CD4-positive, CD25-positive, alpha-beta regulatory T cell (primary cell): ENCODE measurements around the gene CALN1. TPM values are rescaled to one million over a fixed set of nuclear protein-coding genes. Genes with fewer than 3 reads are reported as not detected.

Experiments
- ATAC-seq, 2 donors: fragments of 150-1000 bp; cut with Tn5 transposase; one replicate each; pipeline ENCODE4 v1.10.0; 2021; ENCODE audit warnings: low read depth in 2 of 2, moderate number of reproducible peaks in 2 of 2, moderate library complexity in 1 of 2
- DNase-seq, 3 donors: peaks; one replicate each; pipeline versions ENCODE4 v3.0.0 to v3.0.0-alpha.2; 2012 to 2022; ENCODE audit warnings: mixed read lengths in 1 of 3
- H3K27ac ChIP-seq: one replicate; pipeline ENCODE4 v1.7.0; 2013; ENCODE audit warnings: mild to moderate bottlenecking, low read length; ENCODE audit not compliant: insufficient read depth, poor library complexity, severe bottlenecking
- H3K27me3 ChIP-seq: one replicate; pipeline ENCODE4 v1.7.0; 2013; ENCODE audit warnings: low read length; ENCODE audit not compliant: control insufficient read depth, insufficient read depth
- H3K36me3 ChIP-seq: one replicate; pipeline ENCODE4 v1.7.0; 2013; ENCODE audit warnings: mild to moderate bottlenecking, low read length, moderate library complexity; ENCODE audit not compliant: control insufficient read depth, insufficient read depth
- H3K4me1 ChIP-seq: 2 replicates; pipeline ENCODE4 v1.7.0; 2013; ENCODE audit warnings: mild to moderate bottlenecking, low read length; ENCODE audit not compliant: insufficient read depth, control insufficient read depth, poor library complexity, severe bottlenecking
- H3K4me3 ChIP-seq: one replicate; pipeline ENCODE4 v1.7.0; 2013; ENCODE audit warnings: low read depth, mild to moderate bottlenecking, low read length, moderate library complexity
- H3K9me3 ChIP-seq, 2 experiments: 1 replicate in 1 of 2; 2 replicates in 1 of 2; pipeline ENCODE4 v1.7.0; 2013; ENCODE audit warnings: low read length in 2 of 2, mild to moderate bottlenecking in 1 of 2, moderate library complexity in 1 of 2; ENCODE audit not compliant: control insufficient read depth in 2 of 2
- H3K27ac Mint-ChIP-seq, 3 donors: one replicate each; pipeline ENCODE4 v1.8.0; 2020 to 2022; ENCODE audit warnings: mild to moderate bottlenecking in 3 of 3, mixed read lengths in 3 of 3, moderate library complexity in 2 of 3
- H3K27me3 Mint-ChIP-seq: one replicate; pipeline ENCODE4 v1.8.0; 2022; ENCODE audit warnings: mild to moderate bottlenecking, mixed read lengths
- H3K36me3 Mint-ChIP-seq: one replicate; pipeline ENCODE4 v1.8.0; 2020; ENCODE audit warnings: mixed read lengths
- H3K4me1 Mint-ChIP-seq, 4 donors: one replicate each; pipeline ENCODE4 v1.8.0; 2020 to 2022; ENCODE audit warnings: mixed read lengths in 4 of 4, mild to moderate bottlenecking in 1 of 4
- H3K4me3 Mint-ChIP-seq, 4 donors: one replicate each; pipeline ENCODE4 v1.8.0; 2020 to 2022; ENCODE audit warnings: mild to moderate bottlenecking in 4 of 4, mixed read lengths in 4 of 4, moderate library complexity in 3 of 4
- H3K9me3 Mint-ChIP-seq, 7 donors: one replicate each; pipeline ENCODE4 v1.8.0; 2020 to 2022; ENCODE audit warnings: mixed read lengths in 7 of 7, mild to moderate bottlenecking in 3 of 7, moderate library complexity in 2 of 7
- polyA plus RNA-seq, 4 donors: library from polyadenylated mRNA; unstranded; fragments of 300-500 nt; fragmentation: Illumina TruSeq; gene quantifications; one replicate each; pipeline ENCODE4 v1.2.3, GENCODE V29; 2021
- total RNA-seq: library from RNA; stranded (reverse); gene quantifications from one replicate; pipeline ENCODE4 v1.2.3, GENCODE V29; 2022

The CALN1 gene
- total and polyA plus RNA-seq, 5 donors from 2014 or later = 0.52 TPM; not detected in 4

DNA sequence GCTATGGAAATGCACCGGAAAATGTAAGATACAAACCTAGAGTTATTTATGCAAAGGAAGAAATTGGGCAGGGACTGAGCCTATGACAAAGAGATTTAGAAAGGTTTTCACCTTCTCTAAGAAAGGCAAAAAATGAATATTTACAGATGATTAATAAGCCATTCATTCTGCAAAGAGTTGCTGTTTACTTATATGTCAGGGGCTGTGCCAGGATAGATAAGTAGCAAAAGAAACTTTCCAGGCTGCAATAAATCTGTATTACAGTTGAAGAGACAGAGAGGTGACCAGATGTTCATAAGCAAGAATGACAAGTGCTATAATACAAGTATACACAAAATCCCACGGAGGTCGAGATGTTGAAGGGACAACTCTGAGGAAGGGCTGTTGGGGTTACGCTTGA, 299.6 kb downstream of the CALN1 start:
- Histone ChIP-seq H3K4me3 (no peak overlapping the region), H3K4me1 (no peaks in the 10 kb centered on the region), H3K9me3 (peaks cover 3 to 4% of the 10 kb centered on the region in 2 experiments), H3K27me3 (no peaks in the 10 kb centered on the region), H3K36me3 (no peaks in the 10 kb centered on the region), H3K27ac (no peak overlapping the region)
- ATAC-seq = no peak
- peak overlapping the region in 1 of 3 donors; percentile 1 for H3K27ac Mint-ChIP-seq
- H3K9me3 Mint-ChIP-seq = peaks cover 4 to 18% (median 9%) of the 10 kb centered on the region in 7 donors
- H3K4me1 Mint-ChIP-seq = no peaks in the 10 kb centered on the region
- H3K36me3 Mint-ChIP-seq = no peaks in the 10 kb centered on the region
- H3K27me3 Mint-ChIP-seq = peaks cover 4% of the 10 kb centered on the region
- H3K4me3 Mint-ChIP-seq = no peak overlapping the region
- DNase-seq = no peak

DNA sequence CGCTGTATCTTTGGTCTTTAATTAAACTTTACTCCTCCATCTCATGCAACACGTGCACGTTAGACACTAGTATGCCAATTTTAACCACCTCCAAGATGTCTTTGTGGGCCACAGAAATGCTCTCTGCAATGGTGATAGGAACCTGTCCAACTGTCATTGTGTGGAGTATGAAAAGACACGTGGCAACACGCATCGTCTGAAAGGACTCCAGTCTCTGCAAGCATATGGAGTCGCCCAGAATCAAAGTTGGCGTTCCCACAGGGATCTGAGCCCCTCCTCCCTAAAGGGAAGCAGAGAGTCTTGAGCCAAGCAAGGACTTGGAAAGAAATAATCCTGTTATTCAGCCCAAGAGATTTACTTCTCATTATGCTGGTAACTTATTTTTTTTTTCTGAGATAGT, 301.1 kb downstream of the CALN1 start:
- H3K9me3 Mint-ChIP-seq = peaks cover 4 to 21% (median 9%) of the 10 kb centered on the region in 7 donors

DNA sequence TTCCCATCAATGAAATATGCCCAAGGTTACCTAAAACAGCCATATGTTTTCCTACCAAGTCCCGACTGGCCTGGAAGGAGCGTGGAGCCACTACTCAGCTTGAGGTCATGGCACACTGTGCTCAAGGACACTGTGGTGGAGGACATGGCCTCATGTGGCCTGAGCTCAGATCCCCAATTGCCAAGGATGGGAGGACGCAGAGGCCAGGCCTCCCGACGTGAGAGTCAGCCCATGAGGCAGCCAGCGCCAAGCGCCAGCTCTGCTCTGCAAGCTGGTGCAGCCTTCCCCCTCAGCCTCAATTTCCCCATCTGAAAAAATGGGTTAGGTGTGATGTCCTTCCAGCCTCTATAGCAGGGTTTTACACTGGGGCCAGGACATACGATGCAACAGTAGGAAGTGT, 302.6 kb downstream of the CALN1 start:
- Histone ChIP-seq H3K4me3 (no peak overlapping the region), H3K27me3 (no peaks in the 10 kb centered on the region), H3K36me3 (no peaks in the 10 kb centered on the region), H3K4me1 (no peaks in the 10 kb centered on the region), H3K27ac (no peak overlapping the region), H3K9me3 (peaks cover 3 to 4% of the 10 kb centered on the region in 2 experiments)
- Mint-ChIP-seq H3K36me3 (no peaks in the 10 kb centered on the region), H3K4me1 (no peaks in the 10 kb centered on the region), H3K27ac (no peak overlapping the region), H3K4me3 (no peak overlapping the region), H3K27me3 (no peaks in the 10 kb centered on the region), H3K9me3 (peaks cover 4 to 22% (median 9%) of the 10 kb centered on the region in 7 donors)
- ATAC-seq (no peak), DNase-seq (no peak)

More for the DNA sequence above, 301.1 kb downstream of the CALN1 start:
- Histone ChIP-seq H3K9me3 (peaks cover 3 to 4% of the 10 kb centered on the region in 2 experiments), H3K27ac (no peak overlapping the region), H3K36me3 (no peaks in the 10 kb centered on the region), H3K4me3 (no peak overlapping the region), H3K4me1 (no peaks in the 10 kb centered on the region), H3K27me3 (no peaks in the 10 kb centered on the region)
- Mint-ChIP-seq H3K36me3 (no peaks in the 10 kb centered on the region), H3K27ac (no peak overlapping the region), H3K27me3 (peaks cover 2% of the 10 kb centered on the region), H3K4me3 (no peak overlapping the region), H3K4me1 (no peaks in the 10 kb centered on the region)
- no peak for DNase-seq
- no peak for ATAC-seq

DNA sequence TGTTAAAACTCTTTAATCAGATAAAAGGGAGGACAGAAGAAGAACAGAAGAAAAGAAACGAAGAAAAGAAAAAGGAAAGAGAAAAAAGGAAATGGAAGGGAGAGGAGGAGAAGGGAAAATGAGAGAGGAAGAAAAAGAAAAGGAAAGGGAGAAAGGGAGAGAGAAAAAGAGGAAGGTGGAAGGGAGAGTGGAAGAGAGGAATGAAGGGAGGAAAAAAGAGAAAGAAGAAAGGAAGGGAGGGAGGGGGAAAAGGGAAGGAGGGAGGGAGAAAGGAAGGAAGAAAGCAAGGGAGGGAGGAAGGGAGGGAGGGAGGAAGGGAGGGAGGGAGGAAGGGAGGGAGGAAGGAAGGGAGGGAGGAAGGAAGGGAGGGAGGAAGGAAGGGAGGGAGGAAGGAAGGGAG, 305.7 kb downstream of the CALN1 start:
- H3K27ac Mint-ChIP-seq = no peak overlapping the region
- DNase-seq = no peak
- H3K4me1 Mint-ChIP-seq = no peaks in the 10 kb centered on the region
- Histone ChIP-seq H3K27me3 (no peaks in the 10 kb centered on the region), H3K4me1 (no peaks in the 10 kb centered on the region), H3K4me3 (no peak overlapping the region), H3K36me3 (no peaks in the 10 kb centered on the region), H3K9me3 (peaks cover 3 to 4% of the 10 kb centered on the region in 2 experiments), H3K27ac (no peak overlapping the region)
- no peaks in the 10 kb centered on the region for H3K27me3 Mint-ChIP-seq
- no peak for ATAC-seq
- H3K4me3 Mint-ChIP-seq = no peak overlapping the region
- no peaks in the 10 kb centered on the region for H3K36me3 Mint-ChIP-seq
- H3K9me3 Mint-ChIP-seq = peaks cover 4 to 24% (median 8%) of the 10 kb centered on the region in 7 donors

DNA sequence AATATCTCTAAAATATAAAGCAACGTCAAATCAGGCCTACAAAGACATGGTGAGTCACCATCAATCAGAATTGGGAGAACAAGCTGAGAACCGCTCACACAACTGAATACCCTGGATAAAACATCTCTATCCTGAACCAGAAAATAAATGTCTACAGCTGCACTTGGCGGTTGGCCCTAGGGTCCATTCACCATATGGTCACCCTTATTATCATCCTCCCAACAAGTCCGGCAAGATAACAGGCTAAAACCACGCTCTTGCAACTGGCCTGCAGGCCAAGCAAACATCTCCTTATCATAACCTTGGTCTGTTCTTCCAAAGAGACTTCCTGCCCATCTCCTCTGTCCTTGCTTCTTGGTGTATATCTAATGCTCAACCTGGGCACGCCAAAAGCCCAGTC, 310.7 kb downstream of the CALN1 start:
- Histone ChIP-seq H3K9me3 (no peaks in the 10 kb centered on the region), H3K27ac (no peak overlapping the region), H3K4me3 (no peak overlapping the region), H3K27me3 (no peaks in the 10 kb centered on the region), H3K36me3 (no peaks in the 10 kb centered on the region), H3K4me1 (no peaks in the 10 kb centered on the region)
- Mint-ChIP-seq H3K4me1 (no peaks in the 10 kb centered on the region), H3K27ac (no peak overlapping the region), H3K36me3 (no peaks in the 10 kb centered on the region), H3K9me3 (peaks cover 0 to 19% (median 4%) of the 10 kb centered on the region in 7 donors), H3K27me3 (no peaks in the 10 kb centered on the region), H3K4me3 (no peak overlapping the region)
- DNase-seq (no peak), ATAC-seq (no peak)

DNA sequence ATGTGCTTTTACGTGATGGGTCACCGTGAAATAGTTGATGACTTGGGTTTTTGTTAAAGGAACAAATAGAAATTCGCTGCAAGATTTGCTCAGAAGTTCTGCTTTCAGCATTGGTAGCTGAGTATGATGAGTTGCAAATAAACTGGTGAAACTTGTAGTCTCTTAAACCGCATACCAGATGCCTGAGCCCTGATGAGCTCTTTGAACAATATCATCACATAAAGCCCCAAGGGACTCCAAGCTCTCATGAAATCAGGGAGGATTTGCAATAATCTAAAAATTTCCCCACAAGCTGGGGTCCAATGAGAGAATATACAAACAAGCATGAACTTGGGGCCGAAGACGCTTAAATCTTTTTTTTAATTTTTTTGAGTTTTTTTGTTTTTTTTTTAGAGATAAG, 312.4 kb downstream of the CALN1 start:
- ATAC-seq (no peak), DNase-seq (no peak)
- Mint-ChIP-seq H3K9me3 (peaks cover 0 to 20% (median 4%) of the 10 kb centered on the region in 7 donors), H3K4me1 (no peaks in the 10 kb centered on the region), H3K27ac (no peak overlapping the region), H3K36me3 (no peaks in the 10 kb centered on the region), H3K4me3 (no peak overlapping the region), H3K27me3 (no peaks in the 10 kb centered on the region)
- Histone ChIP-seq H3K9me3 (no peaks in the 10 kb centered on the region), H3K4me3 (no peak overlapping the region), H3K27me3 (no peaks in the 10 kb centered on the region), H3K27ac (no peak overlapping the region), H3K4me1 (no peaks in the 10 kb centered on the region), H3K36me3 (no peaks in the 10 kb centered on the region)

DNA sequence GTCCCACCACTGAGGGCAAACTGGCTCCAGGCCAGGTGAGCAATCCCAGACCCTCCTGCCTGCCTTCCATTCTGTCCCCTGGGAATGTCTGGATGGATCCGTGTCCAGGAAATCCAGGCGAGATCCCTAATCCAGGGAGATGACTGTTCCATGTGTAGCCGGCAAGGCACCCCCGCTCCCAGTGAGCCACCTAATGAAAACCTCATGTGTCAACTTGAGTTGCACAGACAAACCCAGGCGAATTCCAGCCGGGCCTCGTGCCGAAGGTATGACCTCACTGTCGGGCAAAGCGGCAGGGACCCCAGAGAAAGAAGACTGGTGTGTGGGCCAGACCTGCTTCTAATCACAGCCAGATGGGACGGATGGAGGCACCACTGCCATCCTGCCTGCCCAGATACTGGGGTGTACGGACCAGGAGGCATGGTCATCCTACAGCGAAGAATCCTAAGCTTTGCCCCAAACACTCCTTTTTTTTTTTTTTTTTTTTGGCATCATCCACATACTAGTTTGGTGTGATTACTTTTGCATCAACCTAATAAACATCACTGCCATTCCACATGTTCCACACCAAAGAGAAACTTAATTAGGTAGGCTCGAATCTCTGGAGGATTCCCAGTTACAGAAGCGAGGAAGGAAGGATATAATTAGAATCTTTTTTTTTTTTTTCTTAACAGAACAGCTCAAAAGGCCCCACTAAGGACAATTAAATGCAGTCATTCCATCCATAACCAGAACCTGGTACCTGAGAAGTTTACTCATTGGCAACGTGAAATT, 313.1 kb downstream of the CALN1 start:
- Histone ChIP-seq H3K27me3 (no peaks in the 10 kb centered on the region), H3K9me3 (no peaks in the 10 kb centered on the region), H3K27ac (no peak overlapping the region), H3K4me1 (no peaks in the 10 kb centered on the region), H3K36me3 (no peaks in the 10 kb centered on the region), H3K4me3 (no peak overlapping the region)
- DNase-seq = no peak
- H3K4me3 Mint-ChIP-seq = no peak overlapping the region
- H3K27ac Mint-ChIP-seq = no peak overlapping the region
- no peak for ATAC-seq
- no peaks in the 10 kb centered on the region for H3K36me3 Mint-ChIP-seq
- no peaks in the 10 kb centered on the region for H3K27me3 Mint-ChIP-seq
- H3K9me3 Mint-ChIP-seq = peaks cover 0 to 17% (median 4%) of the 10 kb centered on the region in 7 donors
- no peaks in the 10 kb centered on the region for H3K4me1 Mint-ChIP-seq

DNA sequence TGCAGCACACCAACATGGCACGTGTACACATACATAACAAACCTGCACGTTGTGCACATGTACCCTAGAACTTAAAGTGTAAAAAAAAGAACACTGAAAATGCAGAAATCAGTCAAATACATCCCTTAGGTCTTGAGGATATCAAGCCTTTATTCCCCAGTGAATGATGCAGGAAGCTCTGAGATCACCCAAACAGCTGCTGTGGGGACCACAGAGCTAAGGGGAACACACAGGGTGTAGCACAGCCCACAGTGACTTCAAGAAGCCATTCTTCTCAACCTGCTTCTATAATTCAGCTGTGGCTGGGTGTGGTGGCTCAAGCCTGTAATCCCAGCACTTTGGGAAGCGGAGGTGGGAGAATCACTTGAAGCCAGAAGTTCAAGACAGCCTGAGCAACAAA, 314.9 kb downstream of the CALN1 start:
- Mint-ChIP-seq H3K9me3 (peaks cover 0 to 19% (median 2%) of the 10 kb centered on the region in 7 donors), H3K36me3 (no peaks in the 10 kb centered on the region), H3K27ac (no peak overlapping the region), H3K4me1 (no peaks in the 10 kb centered on the region), H3K4me3 (no peak overlapping the region), H3K27me3 (no peaks in the 10 kb centered on the region)
- Histone ChIP-seq H3K9me3 (no peaks in the 10 kb centered on the region), H3K4me3 (no peak overlapping the region), H3K4me1 (no peaks in the 10 kb centered on the region), H3K27me3 (no peaks in the 10 kb centered on the region), H3K36me3 (no peaks in the 10 kb centered on the region), H3K27ac (no peak overlapping the region)
- no peak for ATAC-seq
- no peak for DNase-seq
